IMR-90 (cell line): Measurements from ENCODE around the gene PLXDC2. TPM values are rescaled to one million over a fixed set of nuclear protein-coding genes. Genes with fewer than 3 reads are reported as not detected.

Experiments used
- ATAC-seq: fragments of 200-7000 bp; cut with Tn5 transposase; 2 replicates; pipeline ENCODE4 v1.9.1; 2020; ENCODE audit warnings: low read depth, mild to moderate bottlenecking, moderate library complexity
- BruUV-seq: library from RNA; stranded (reverse); fragments of 400-500 nt; replicated peaks from 2 replicates; lab custom pipeline; 2021; lab: Mats Ljungman, UMichigan
- CTCF ChIA-PET: fragments of 300-600 bp; formaldehyde crosslinking; extraction: SDS; loops from one replicate; lab custom pipeline; 2021; ENCODE audit warnings: antibody characterized with exemption; lab: Yijun Ruan, JAX
- POLR2A ChIA-PET: fragments of 300-600 bp; sonication (Branson Sonifier 250); formaldehyde crosslinking; loops from one replicate; lab custom pipeline; 2022; ENCODE audit warnings: antibody characterized with exemption; ENCODE audit not compliant: unreplicated experiment; lab: Charles Lee
- DNase-seq: peaks from one replicate; pipeline ENCODE4 v3.0.0; 2013
- H2AFZ ChIP-seq: replicated peaks from 2 replicates; pipeline ENCODE3; 2013; ENCODE audit warnings: low read length, mild to moderate bottlenecking; ENCODE audit not compliant: poor library complexity
- H2AK5ac ChIP-seq: 2 replicates; pipeline ENCODE4 v1.6.1; 2013; ENCODE audit warnings: low read depth, low read length, inconsistent platforms
- H2AK9ac ChIP-seq: replicated peaks from 2 replicates; pipeline ENCODE3; 2013; ENCODE audit warnings: mild to moderate bottlenecking, low read depth, low read length, moderate library complexity; ENCODE audit not compliant: poor library complexity
- H2BK120ac ChIP-seq: 2 replicates; pipeline ENCODE4 v1.6.1; 2013; ENCODE audit warnings: low read depth, low read length, inconsistent platforms
- H2BK15ac ChIP-seq: 3 replicates; pipeline ENCODE4 v1.6.1; 2013; ENCODE audit warnings: low read depth, low read length, inconsistent platforms
- H2BK20ac ChIP-seq: 2 replicates; pipeline ENCODE4 v1.6.1; 2013; ENCODE audit warnings: low read depth, mild to moderate bottlenecking, inconsistent platforms, low read length, moderate library complexity
- H2BK5ac ChIP-seq: 2 replicates; pipeline ENCODE4 v1.6.1; 2013; ENCODE audit warnings: mild to moderate bottlenecking, low read depth, low read length, inconsistent platforms; ENCODE audit not compliant: poor library complexity, severe bottlenecking
- H3K14ac ChIP-seq: replicated peaks from 2 replicates; pipeline ENCODE4 v1.6.1; 2013; ENCODE audit warnings: low read depth, low read length, inconsistent platforms
- H3K18ac ChIP-seq: 2 replicates; pipeline ENCODE4 v1.6.1; 2013; ENCODE audit warnings: low read depth, low read length, control low read depth
- H3K23ac ChIP-seq: 2 replicates; pipeline ENCODE4 v1.6.1; 2013; ENCODE audit warnings: low read depth, low read length, inconsistent platforms
- H3K27ac ChIP-seq: 2 replicates; pipeline ENCODE4 v1.5.1; 2013; ENCODE audit warnings: mild to moderate bottlenecking, control low read depth, low read length; ENCODE audit not compliant: insufficient read depth
- H3K27me3 ChIP-seq: 2 replicates; pipeline ENCODE4 v1.6.1; 2013; ENCODE audit warnings: low read length; ENCODE audit not compliant: control insufficient read depth, insufficient read depth
- H3K36me3 ChIP-seq: 2 replicates; pipeline ENCODE4 v1.6.1; 2013; ENCODE audit warnings: low read length, mixed read lengths; ENCODE audit not compliant: control insufficient read depth, insufficient read depth
- H3K4ac ChIP-seq: 2 replicates; pipeline ENCODE4 v1.6.1; 2013; ENCODE audit warnings: low read depth, low read length, inconsistent platforms
- H3K4me1 ChIP-seq: 2 replicates; pipeline ENCODE4 v1.6.1; 2013; ENCODE audit warnings: low read length, mixed read lengths; ENCODE audit not compliant: control insufficient read depth, insufficient read depth
- H3K4me2 ChIP-seq: 2 replicates; pipeline ENCODE4 v1.6.1; 2013; ENCODE audit warnings: low read depth, mild to moderate bottlenecking, control low read depth, low read length, moderate library complexity
- H3K4me3 ChIP-seq: 2 replicates; pipeline ENCODE4 v1.5.1; 2013; ENCODE audit warnings: low read depth, mild to moderate bottlenecking, control low read depth, low read length, moderate library complexity; ENCODE audit not compliant: insufficient read depth
- H3K56ac ChIP-seq: 2 replicates; pipeline ENCODE4 v1.6.1; 2013; ENCODE audit warnings: low read length, inconsistent platforms; ENCODE audit not compliant: insufficient read depth; ENCODE audit errors: extremely low read depth
- H3K79me1 ChIP-seq, 2 experiments: 2 replicates each; pipeline ENCODE4 v1.6.1; 2013; ENCODE audit warnings: low read length in 2 of 2, inconsistent platforms in 1 of 2, low read depth in 1 of 2
- H3K9ac ChIP-seq: 2 replicates; pipeline ENCODE4 v1.6.1; 2013; ENCODE audit warnings: low read depth, low read length, control low read depth
- H3K9me1 ChIP-seq: 2 replicates; pipeline ENCODE4 v1.6.1; 2013; ENCODE audit warnings: low read length, inconsistent platforms; ENCODE audit not compliant: insufficient read depth
- H3K9me3 ChIP-seq: 2 replicates; pipeline ENCODE4 v1.6.1; 2013; ENCODE audit warnings: low read length; ENCODE audit not compliant: control insufficient read depth, insufficient read depth
- H4K20me1 ChIP-seq: 2 replicates; pipeline ENCODE4 v1.6.1; 2013; ENCODE audit warnings: low read length, inconsistent platforms; ENCODE audit not compliant: insufficient read depth
- H4K5ac ChIP-seq: 2 replicates; pipeline ENCODE4 v1.6.1; 2013; ENCODE audit warnings: mild to moderate bottlenecking, low read depth, low read length, control low read depth
- H4K8ac ChIP-seq, 2 experiments: 2 replicates each; pipeline ENCODE4 v1.6.1; 2013; ENCODE audit warnings: low read depth in 2 of 2, low read length in 2 of 2, control low read depth in 1 of 2, inconsistent platforms in 1 of 2
- H4K91ac ChIP-seq: 2 replicates; pipeline ENCODE4 v1.6.1; 2013; ENCODE audit warnings: low read depth, low read length, inconsistent platforms; ENCODE audit not compliant: insufficient read depth
- CEBPB ChIP-seq: IDR thresholded peaks from 2 replicates; pipeline ENCODE4 v1.6.1; 2012; ENCODE audit warnings: low read depth, low read length, improper control_type of control experiment
- CHD1 ChIP-seq: IDR thresholded peaks from 2 replicates; pipeline ENCODE4 v1.6.1; 2012; ENCODE audit warnings: low read depth, low read length, improper control_type of control experiment
- MAFK ChIP-seq: IDR thresholded peaks from 2 replicates; pipeline ENCODE4 v1.6.1; 2012; ENCODE audit warnings: low read depth, low read length, improper control_type of control experiment
- MXI1 ChIP-seq: IDR thresholded peaks from 2 replicates; pipeline ENCODE4 v1.6.1; 2012; ENCODE audit warnings: low read depth, mild to moderate bottlenecking, low read length, moderate library complexity, borderline replicate concordance
- SMC3 ChIP-seq: fragments of 150-350 bp; IDR thresholded peaks from 2 replicates; pipeline ENCODE4 v1.6.1; 2016; ENCODE audit warnings: low read depth, mild to moderate bottlenecking, antibody characterized with exemption, low read length, moderate library complexity
- WGBS, 2 experiments: methylation state at CpG; one replicate each; pipeline versions ENCODE4 v1.1.5 to v1.1.7; 2013; ENCODE audit warnings: missing lambda C conversion rate in 2 of 2; ENCODE audit not compliant: insufficient read length in 1 of 2; ENCODE audit errors: extremely low coverage in 2 of 2; 5-methylcytosine and 5-hydroxymethylcytosine counted together
- dilution Hi-C: fragments of 300-500 bp; cut with HindIII; formaldehyde crosslinking; loops from one replicate; pipeline ENCODE4 v1.14.3; 2018; ENCODE audit warnings: low sequenced_read_pairs; ENCODE audit not compliant: unreplicated experiment
- in situ Hi-C: fragments of 300-500 bp; cut with MboI; formaldehyde crosslinking; loops from 3 replicates; pipeline ENCODE4 v1.14.3; 2019; ENCODE audit warnings: low sequenced_read_pairs, inconsistent platforms, mixed read lengths
- intact Hi-C: fragments of 100-400 bp; cut with micrococcal nuclease; formaldehyde crosslinking; loops from 2 replicates; pipeline ENCODE4 v1.10.0; 2022
- polyA plus RNA-seq, 3 experiments: library from polyadenylated mRNA; depleted of rRNA; stranded (reverse); fragments of >200 nt; gene quantifications; 2 replicates each; pipeline ENCODE4 v1.2.3, GENCODE V29; 2012; ENCODE audit warnings: low replicate concordance in 1 of 3
- total RNA-seq: library from RNA; depleted of rRNA; stranded (reverse); fragments of >200 nt; gene quantifications from 2 replicates; pipeline ENCODE4 v1.2.3, GENCODE V29; 2012
- TF ChIP-seq, protein P1 (sequence below): fragments of 150-350 bp; IDR thresholded peaks from 2 replicates; pipeline ENCODE4 v1.6.1; 2016; ENCODE audit warnings: low read depth, mild to moderate bottlenecking, low read length, moderate library complexity, borderline replicate concordance
- TF ChIP-seq, protein P2 (sequence below): fragments of 150-350 bp; IDR thresholded peaks from 2 replicates; pipeline ENCODE4 v1.6.1; 2017; ENCODE audit warnings: mild to moderate bottlenecking, antibody characterized with exemption, low read length, low read depth

Gene PLXDC2
- total and polyA plus RNA-seq, 2 of the 4 experiments (the other 2 are of a cell fraction) = 3.2 to 6.1 TPM

DNA sequence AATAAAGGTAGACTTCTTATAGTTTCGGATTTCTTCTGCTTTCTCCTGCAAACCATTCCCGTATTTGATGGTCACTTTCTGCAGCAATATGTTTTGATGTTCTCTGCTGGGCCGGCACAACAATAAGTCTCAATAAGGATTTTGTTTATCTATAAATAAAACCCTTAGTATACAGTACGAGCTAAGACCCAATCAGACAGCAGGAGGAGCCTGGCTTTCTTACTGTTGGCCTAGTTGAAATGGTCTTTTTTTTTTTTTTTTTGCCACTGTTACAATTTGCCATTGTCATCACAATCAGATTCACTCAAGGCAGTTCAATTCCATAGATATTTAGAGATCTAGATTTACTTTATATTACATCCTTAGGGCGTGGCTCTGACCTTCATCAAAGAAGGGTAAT lies 76.4 kb downstream of the PLXDC2 start:
- Histone ChIP-seq H2BK20ac (no peak overlapping the region), H2BK120ac (no peak overlapping the region), H3K36me3 (no peaks in the 10 kb centered on the region), H3K14ac (no peak overlapping the region), H3K27ac (no peak overlapping the region), H4K8ac (no peak overlapping the region), H2AK5ac (no peak overlapping the region), H3K18ac (no peak overlapping the region), H3K4me2 (no peak overlapping the region), H3K4me3 (no peak overlapping the region), H3K27me3 (no peaks in the 10 kb centered on the region), H3K23ac (no peak overlapping the region), H3K79me1 (no peaks in the 10 kb centered on the region), H3K4ac (no peak overlapping the region), H4K5ac (no peak overlapping the region), H3K9me1 (peaks cover 2% of the 10 kb centered on the region; the same call in 1 of the 2 replicates), H2AK9ac (no peak overlapping the region), H3K4me1 (no peaks in the 10 kb centered on the region), H3K9ac (no peak overlapping the region), H4K20me1 (no peaks in the 10 kb centered on the region), H3K56ac (no peak overlapping the region), H2BK15ac (no peak overlapping the region), H3K9me3 (no peaks in the 10 kb centered on the region), H2AFZ (no peak overlapping the region), H2BK5ac (no peak overlapping the region), H4K91ac (no peak overlapping the region)
- CTCF ChIA-PET = interaction anchor here (0.6 to 1.2 kb wide), 2 partner anchors 17 to 31 kb away, joined by 3 read pairs; no protein-coding TSS in a partner anchor
- intact Hi-C loops = no loop called here
- DNase-seq (no peak), ATAC-seq (no peak)
- POLR2A ChIA-PET = no interaction called here
- no TSS peak for BruUV-seq
- no peak for TF ChIP-seq CEBPB
- TF ChIP-seq, protein P1, sequence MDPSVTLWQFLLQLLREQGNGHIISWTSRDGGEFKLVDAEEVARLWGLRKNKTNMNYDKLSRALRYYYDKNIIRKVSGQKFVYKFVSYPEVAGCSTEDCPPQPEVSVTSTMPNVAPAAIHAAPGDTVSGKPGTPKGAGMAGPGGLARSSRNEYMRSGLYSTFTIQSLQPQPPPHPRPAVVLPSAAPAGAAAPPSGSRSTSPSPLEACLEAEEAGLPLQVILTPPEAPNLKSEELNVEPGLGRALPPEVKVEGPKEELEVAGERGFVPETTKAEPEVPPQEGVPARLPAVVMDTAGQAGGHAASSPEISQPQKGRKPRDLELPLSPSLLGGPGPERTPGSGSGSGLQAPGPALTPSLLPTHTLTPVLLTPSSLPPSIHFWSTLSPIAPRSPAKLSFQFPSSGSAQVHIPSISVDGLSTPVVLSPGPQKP = no peak
- no peak for TF ChIP-seq MAFK
- no peak for TF ChIP-seq CHD1
- TF ChIP-seq, protein P2, sequence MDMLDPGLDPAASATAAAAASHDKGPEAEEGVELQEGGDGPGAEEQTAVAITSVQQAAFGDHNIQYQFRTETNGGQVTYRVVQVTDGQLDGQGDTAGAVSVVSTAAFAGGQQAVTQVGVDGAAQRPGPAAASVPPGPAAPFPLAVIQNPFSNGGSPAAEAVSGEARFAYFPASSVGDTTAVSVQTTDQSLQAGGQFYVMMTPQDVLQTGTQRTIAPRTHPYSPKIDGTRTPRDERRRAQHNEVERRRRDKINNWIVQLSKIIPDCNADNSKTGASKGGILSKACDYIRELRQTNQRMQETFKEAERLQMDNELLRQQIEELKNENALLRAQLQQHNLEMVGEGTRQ = no peak
- TF ChIP-seq MXI1 = no peak
- TF ChIP-seq SMC3 = no peak
- dilution Hi-C loops = no loop called here
- in situ Hi-C loops = no loop called here
- no CpG with 5 or more reads among the region's 5 CpGs for WGBS, 2 experiments
